DOHH2 (cell line): ENCODE data around the gene GPX3.

ENCODE experiments used
- H3F3A ChIP-seq: fragments of 200-600 bp; sonication (generic), shearing (Covaris generic); 2 replicates; pipeline ENCODE4 v1.6.0; 2016; ENCODE audit warnings: antibody characterized with exemption, mild to moderate bottlenecking; ENCODE audit not compliant: control insufficient read depth, insufficient read depth
- H3K27ac ChIP-seq: fragments of 200-600 bp; sonication (generic); 2 replicates; pipeline ENCODE4 v1.5.1; 2014; ENCODE audit warnings: low read depth, mild to moderate bottlenecking, low read length, moderate library complexity
- H3K27me3 ChIP-seq: fragments of 200-600 bp; sonication (generic); 2 replicates; pipeline ENCODE4 v1.6.1; 2014; ENCODE audit warnings: mild to moderate bottlenecking, low read length, mixed read lengths; ENCODE audit not compliant: control insufficient read depth
- H3K36me3 ChIP-seq: fragments of 200-600 bp; sonication (generic); 2 replicates; pipeline ENCODE4 v1.6.1; 2014; ENCODE audit warnings: mild to moderate bottlenecking, low read length, moderate library complexity, mixed read lengths; ENCODE audit not compliant: control insufficient read depth
- H3K4me1 ChIP-seq: fragments of 200-600 bp; sonication (generic); 2 replicates; pipeline ENCODE4 v1.6.1; 2014; ENCODE audit warnings: mild to moderate bottlenecking, low read length, mixed read lengths; ENCODE audit not compliant: control insufficient read depth
- H3K4me2 ChIP-seq: fragments of 200-600 bp; sonication (generic); 2 replicates; pipeline ENCODE4 v1.6.0; 2014; ENCODE audit warnings: mild to moderate bottlenecking, low read length, moderate library complexity
- H3K4me3 ChIP-seq: fragments of 200-600 bp; sonication (generic); 2 replicates; pipeline ENCODE4 v1.5.1; 2014; ENCODE audit warnings: mild to moderate bottlenecking, low read length, mixed read lengths
- H3K79me2 ChIP-seq: fragments of 200-600 bp; sonication (generic); 2 replicates; pipeline ENCODE4 v1.6.1; 2014; ENCODE audit warnings: mild to moderate bottlenecking, low read length, mixed read lengths; ENCODE audit not compliant: control insufficient read depth
- H3K9me2 ChIP-seq: fragments of 200-600 bp; sonication (generic); replicated peaks from 2 replicates; pipeline ENCODE4 v1.6.1; 2014; ENCODE audit warnings: mild to moderate bottlenecking, low read length, mixed read lengths; ENCODE audit not compliant: control insufficient read depth
- H3K9me3 ChIP-seq: fragments of 200-600 bp; sonication (generic); 2 replicates; pipeline ENCODE4 v1.6.1; 2014; ENCODE audit warnings: antibody characterized with exemption, low read length, mixed read lengths; ENCODE audit not compliant: control insufficient read depth, insufficient read depth
- H4K20me1 ChIP-seq: fragments of 200-600 bp; sonication (generic); 2 replicates; pipeline ENCODE4 v1.6.0; 2014; ENCODE audit warnings: low read depth, mild to moderate bottlenecking, antibody characterized with exemption, low read length, moderate library complexity; ENCODE audit not compliant: control insufficient read depth, insufficient read depth
- EZH2phosphoT487 ChIP-seq: fragments of 200-600 bp; sonication (generic); IDR thresholded peaks from 2 replicates; pipeline ENCODE4 v1.6.1; 2017; ENCODE audit warnings: borderline replicate concordance, mild to moderate bottlenecking, antibody characterized with exemption, low read length, moderate library complexity, mixed read lengths
- TF ChIP-seq, protein P1 (sequence below): fragments of 200-600 bp; sonication (generic); IDR thresholded peaks from one replicate; pipeline ENCODE4 v1.5.1; 2014; ENCODE audit warnings: antibody characterized with exemption, mild to moderate bottlenecking, low read depth, low read length; ENCODE audit not compliant: poor library complexity, severe bottlenecking

Gene GPX3

DNA sequence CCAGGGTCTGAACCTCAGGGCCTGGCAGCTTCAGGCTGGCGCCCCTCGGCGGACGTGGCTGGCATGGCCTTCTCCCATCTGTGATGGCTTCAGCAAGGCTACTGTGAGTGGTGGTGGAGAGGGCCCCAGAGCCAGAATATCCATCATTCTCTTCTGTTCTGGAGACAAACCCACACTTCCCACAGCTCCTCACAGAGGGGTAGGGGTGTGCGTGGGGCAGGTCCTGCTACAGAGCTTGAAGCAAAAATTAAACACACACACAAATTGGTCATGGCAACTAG is 9.6 kb downstream of the GPX3 start:
- H3K27me3 ChIP-seq: no peaks in the 10 kb centered on the region
- no peaks in the 10 kb centered on the region for H3K79me2 ChIP-seq
- H3K36me3 ChIP-seq: peaks cover 45% of the 10 kb centered on the region
- no peaks in the 10 kb centered on the region for H3K9me3 ChIP-seq
- no peak overlapping the region for H3K27ac ChIP-seq
- no peaks in the 10 kb centered on the region for H3K9me2 ChIP-seq
- no peak overlapping the region for H3K4me2 ChIP-seq
- TF ChIP-seq EZH2phosphoT487: no peak
- TF ChIP-seq, protein P1, sequence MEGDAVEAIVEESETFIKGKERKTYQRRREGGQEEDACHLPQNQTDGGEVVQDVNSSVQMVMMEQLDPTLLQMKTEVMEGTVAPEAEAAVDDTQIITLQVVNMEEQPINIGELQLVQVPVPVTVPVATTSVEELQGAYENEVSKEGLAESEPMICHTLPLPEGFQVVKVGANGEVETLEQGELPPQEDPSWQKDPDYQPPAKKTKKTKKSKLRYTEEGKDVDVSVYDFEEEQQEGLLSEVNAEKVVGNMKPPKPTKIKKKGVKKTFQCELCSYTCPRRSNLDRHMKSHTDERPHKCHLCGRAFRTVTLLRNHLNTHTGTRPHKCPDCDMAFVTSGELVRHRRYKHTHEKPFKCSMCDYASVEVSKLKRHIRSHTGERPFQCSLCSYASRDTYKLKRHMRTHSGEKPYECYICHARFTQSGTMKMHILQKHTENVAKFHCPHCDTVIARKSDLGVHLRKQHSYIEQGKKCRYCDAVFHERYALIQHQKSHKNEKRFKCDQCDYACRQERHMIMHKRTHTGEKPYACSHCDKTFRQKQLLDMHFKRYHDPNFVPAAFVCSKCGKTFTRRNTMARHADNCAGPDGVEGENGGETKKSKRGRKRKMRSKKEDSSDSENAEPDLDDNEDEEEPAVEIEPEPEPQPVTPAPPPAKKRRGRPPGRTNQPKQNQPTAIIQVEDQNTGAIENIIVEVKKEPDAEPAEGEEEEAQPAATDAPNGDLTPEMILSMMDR: no peak
- H3K4me3 ChIP-seq: no peak overlapping the region
- no peaks in the 10 kb centered on the region for H3F3A ChIP-seq
- no peaks in the 10 kb centered on the region for H4K20me1 ChIP-seq
- H3K4me1 ChIP-seq: no peaks in the 10 kb centered on the region

DNA sequence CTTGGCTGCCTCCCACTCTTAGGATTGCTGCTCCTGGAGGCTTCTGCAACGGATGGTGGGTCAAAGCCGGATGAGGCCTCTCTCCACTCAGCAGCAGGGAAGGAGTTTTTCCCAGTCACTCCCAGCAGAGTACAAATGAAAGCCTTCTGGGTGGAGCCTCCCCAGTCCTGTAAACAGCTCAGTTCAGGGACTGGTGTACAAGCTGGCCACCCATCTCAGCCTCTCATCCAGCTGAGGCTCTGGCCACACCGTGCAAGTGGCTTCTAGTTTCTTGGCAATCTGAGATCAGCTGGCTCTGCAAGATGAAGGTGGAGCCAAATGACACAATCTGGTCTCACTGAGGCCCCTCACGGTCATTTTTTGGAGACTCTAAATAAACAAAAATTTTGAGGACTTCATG is 10.0 kb downstream of the GPX3 start:
- peaks cover 48% of the 10 kb centered on the region for H3K36me3 ChIP-seq
- H3K9me3 ChIP-seq: no peaks in the 10 kb centered on the region
- H4K20me1 ChIP-seq: no peaks in the 10 kb centered on the region
- no peaks in the 10 kb centered on the region for H3K79me2 ChIP-seq
- no peak for TF ChIP-seq EZH2phosphoT487
- TF ChIP-seq, protein P1: no peak
- no peak overlapping the region for H3K4me3 ChIP-seq
- H3K4me2 ChIP-seq: no peak overlapping the region
- H3K27ac ChIP-seq: no peak overlapping the region
- no peaks in the 10 kb centered on the region for H3F3A ChIP-seq
- H3K27me3 ChIP-seq: no peaks in the 10 kb centered on the region
- H3K9me2 ChIP-seq: no peaks in the 10 kb centered on the region
- H3K4me1 ChIP-seq: no peaks in the 10 kb centered on the region

DNA sequence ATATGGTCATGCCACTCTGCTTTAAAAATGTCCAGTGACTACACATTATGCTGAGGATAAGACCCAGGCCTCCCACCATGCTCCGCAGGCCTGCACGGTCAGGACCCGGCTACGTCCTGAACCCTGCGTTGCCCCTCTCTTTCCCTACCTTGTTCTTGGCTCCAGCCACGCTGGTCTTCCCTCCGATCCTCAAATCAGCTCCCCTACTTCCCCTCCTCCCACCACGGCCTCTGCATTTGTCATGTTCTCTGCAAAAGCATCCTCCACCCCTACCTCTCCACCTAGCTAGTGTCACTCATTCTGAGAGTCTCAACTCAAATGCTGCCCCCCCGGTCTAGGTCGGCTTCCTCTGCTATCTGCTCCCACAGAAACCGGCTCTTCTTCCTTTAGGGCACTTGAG is 11.2 kb downstream of the GPX3 start:
- H3F3A ChIP-seq: no peaks in the 10 kb centered on the region
- no peaks in the 10 kb centered on the region for H3K9me2 ChIP-seq
- TF ChIP-seq, protein P1: no peak
- TF ChIP-seq EZH2phosphoT487: no peak
- H3K27me3 ChIP-seq: no peaks in the 10 kb centered on the region
- H3K4me3 ChIP-seq: no peak overlapping the region
- no peak overlapping the region for H3K4me2 ChIP-seq
- no peaks in the 10 kb centered on the region for H4K20me1 ChIP-seq
- no peaks in the 10 kb centered on the region for H3K4me1 ChIP-seq
- no peaks in the 10 kb centered on the region for H3K9me3 ChIP-seq
- H3K27ac ChIP-seq: no peak overlapping the region
- H3K36me3 ChIP-seq: peaks cover 59% of the 10 kb centered on the region
- no peaks in the 10 kb centered on the region for H3K79me2 ChIP-seq
